Measurements from ENCODE around the gene PTH1R.
A peak's percentile ranks its signal among the peaks of the same experiment; 100 is the strongest.

The PTH1R gene

DNA sequence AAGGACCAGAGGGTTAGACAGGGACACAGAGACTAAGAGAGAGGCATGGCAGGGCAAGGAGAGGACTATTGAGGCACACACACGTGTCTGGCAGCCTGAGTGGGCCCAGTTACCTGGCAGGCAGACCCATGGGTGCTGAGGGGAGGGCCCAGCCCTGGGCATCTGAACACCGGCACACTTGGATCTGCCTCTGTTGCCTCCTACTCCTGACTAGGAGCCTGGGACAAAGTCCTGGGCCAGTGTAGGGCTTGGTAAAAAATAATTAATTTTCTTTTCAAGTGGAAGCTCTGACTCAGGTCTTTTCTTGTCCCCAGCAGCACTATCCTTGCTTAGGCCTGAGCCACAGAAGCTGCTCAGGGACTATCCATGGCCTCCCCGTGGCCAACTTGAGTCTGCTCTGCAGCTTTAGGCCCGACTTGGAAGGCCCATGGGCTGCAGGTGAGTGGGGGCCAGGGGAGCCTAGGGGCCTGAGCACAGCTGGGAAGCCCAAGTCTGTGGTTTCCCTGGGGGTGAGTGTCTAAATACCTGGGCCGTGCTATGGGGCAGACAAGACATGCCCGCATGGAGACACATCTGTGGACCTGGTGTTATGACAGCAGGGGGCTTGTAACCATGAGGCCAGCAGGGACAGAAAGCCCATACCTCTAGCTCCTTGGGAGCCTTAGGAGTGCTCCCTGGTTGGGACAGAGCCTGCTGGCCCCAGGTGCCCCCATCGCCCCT is at the start of gene PTH1R:
Gene PTH1R, plus strand, starts transcription at position 316 of the 720 bp plus-strand sequence. CDS start 5,839 bp downstream, outside the sequence.
- DNase-seq = no peak

DNA sequence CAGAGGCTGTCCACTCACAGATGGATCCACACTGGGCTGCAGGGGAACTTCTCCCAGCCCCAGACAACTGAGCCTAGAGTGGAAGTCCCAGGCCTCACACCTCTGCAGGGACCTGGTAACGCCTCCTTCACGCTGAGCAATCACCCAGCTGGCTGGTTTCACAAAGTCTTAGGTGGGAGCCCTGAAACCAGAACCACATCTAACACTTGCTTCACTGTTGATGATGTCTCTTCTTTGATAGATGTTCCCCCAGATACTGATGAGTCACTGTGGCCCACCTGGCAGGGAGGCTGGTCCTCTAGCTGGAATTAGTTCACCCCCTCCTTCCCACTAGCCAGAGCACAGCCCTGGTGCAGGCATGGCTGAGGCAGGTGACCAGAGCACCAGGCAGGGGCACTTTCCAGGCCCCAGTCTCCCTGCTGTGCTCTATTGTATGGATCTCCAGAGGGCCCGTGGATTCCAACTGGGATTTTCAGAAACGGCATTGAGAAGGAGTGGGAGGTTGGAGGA is 47.8 kb upstream of the PTH1R start:
- DNase-seq = no peak

DNA sequence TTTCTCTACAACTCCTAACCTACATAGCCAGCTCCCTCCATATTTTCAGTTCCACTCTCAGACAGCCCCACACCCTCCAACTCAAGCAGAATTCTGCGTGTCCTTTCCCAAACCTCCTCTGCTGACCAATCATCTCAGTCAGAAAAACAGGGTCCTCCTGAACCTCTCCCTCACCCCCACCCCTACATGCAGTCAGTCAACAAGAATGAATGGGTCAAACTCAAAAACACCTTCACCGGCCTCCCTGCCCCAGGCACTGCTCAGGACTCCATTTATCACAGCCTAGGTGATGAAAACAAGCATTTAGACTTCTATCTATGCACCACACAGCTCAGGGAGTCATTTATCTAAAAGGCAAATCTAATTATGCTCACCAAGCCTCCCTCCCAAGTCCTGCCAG is 46.7 kb upstream of the PTH1R start:
- no peak for DNase-seq

DNA sequence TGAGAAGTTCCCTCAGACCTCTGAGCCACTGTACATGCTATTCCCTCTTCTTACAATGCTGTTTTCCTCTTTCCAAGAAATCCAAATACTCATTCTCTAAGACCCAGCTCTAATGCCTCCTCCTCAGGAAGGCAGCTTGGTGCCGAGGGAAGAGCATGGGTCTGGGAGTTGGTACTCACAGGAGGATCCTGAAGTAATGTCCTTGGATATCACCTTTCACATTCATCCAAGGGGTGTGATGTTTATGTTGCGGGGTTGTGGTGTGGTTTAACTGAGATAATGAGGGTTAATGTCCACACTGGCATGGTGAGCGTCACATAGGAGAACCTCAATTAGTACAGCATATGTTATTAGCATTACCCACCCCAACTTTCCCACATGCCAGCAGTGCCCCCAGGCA is 46.2 kb upstream of the PTH1R start:
- DNase-seq = no peak

DNA sequence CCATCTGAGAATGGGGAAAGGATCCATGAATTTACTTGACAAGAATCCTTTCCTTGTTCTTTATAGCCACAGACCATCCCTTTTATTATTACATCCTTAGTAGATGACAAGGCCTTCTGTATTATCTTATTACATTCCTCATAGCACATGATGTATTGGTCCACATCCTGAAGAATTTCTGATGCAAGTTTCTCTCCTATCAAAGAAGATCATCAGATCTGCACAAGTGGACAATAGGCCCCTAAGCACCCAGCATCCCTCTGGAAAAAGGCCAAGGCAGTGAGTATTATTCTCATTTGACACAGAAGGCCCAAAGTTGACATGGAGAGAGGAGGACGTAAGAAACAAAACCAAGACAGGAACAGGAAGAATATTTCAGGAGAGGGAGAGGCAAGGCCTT is 45.7 kb upstream of the PTH1R start:
- no peak for DNase-seq

DNA sequence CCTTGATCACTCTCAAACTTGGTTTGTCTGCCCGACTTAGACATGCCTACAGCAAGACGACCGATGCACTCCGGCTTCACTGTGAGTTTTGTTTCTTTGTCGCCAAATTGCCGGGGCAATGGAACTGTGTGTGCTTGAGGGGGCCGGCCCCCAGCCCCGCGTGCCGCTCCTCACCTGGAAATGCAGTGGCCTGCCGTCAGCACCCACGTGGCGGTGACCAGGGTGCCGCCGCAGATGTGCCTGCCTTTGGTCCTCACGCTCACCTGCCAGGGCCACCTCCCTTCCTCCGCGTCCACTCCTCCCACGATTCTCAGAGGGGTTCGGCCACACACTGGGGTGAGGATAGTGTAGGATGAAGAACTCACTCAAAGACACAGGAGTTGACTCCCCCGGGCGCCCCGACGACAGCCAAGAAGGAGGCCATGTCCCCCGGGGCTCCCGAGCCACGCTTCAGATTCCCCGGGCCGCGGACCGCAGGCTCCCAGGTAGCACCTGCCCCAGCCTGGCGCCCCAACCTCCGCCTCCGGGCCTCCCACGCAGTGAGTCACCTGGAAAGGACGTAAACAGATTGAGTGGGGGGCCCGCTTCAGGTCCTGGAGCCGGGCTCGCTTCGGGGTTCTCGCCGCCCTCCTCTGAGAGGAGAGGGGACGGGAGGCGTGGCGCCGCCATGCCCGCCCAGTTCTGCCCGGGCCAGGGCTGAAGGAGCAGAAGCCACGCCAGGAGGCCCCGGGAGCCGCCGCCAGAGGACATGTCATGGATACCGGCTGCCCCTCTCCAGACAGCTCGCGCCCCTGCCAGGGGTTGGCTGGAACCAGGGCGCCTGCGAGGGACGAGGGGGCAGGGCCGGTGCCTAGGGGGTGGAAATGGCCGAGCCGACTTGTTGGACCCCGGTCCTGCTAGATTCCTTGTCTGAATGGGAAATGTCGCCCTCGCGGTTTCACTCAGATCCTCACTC is 43.9 kb upstream of the PTH1R start:
- DNase-seq = no peak

DNA sequence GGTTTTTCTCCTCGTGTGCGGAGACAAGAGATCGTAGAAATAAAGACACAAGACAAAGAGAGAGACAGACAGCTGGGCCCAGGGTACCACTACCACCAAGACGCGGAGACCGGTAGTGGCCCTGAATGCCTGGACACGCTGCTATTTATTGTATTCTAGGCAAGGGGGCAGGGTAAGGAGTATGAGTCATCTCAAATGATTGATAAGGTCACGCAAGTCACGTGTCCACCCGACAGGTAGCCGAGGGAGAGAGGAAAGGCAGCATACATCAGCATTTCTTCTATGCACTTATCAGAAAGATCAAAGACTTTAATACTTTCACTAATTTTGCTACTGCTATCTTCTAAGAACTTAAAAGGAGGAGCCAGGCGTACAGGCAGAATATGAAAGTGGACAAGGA is 42.5 kb upstream of the PTH1R start:
- no peak for DNase-seq

DNA sequence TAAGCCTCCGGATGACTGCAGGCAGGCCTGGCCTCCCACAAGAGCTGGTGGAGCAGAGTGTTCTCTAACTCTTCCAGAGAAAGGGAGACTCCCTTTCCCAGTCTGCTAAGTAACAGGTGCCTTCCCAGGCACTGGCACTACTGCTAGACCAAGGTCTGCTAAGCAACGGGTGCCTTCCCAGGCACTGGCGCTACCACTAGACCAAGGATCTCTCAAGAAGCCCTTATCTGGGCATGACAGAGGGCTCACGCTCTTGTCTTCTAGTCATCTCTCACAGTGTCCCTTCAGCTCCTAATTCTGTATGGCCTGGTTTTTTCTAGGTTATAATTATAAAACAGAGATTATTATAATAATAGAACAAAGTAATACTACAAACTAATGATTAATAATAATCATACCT is 42.0 kb upstream of the PTH1R start:
- no peak for DNase-seq

DNA sequence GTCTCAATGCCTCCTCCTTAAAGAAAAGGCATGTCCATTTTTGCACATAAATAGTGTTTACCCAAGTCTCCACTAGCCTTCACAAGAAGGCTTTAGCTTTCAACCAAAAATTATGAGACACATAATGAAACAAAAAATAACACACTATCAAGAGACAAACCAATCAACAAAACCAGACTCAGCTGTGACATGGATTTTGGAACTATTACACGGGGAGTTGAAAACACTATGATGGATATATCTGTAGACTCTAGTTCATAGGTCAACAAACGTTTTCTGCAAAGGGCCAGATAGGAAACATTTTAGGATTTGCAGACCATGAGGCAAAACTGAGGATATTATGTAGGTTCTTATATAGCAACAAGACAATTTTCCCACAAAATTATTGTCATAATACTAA is 39.2 kb upstream of the PTH1R start:
- DNase-seq = no peak

DNA sequence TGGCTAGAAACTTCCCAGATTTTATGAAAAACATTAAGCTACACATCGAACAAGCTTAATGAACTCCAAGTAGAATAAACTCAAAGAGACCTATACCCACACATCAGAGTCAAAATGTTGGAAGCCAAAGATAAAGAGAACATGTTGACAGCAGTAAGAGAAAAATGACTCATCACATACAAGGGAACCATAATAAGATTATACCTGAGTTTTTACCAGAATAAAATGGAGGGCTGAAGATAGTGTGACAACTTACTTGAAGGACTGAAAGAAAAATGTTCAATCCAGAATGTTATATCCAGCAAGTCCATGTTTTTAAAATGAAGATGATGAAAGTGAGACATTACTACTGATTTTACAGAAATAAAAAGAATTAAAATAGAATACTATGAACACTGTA is 37.0 kb upstream of the PTH1R start:
- DNase-seq = no peak

DNA sequence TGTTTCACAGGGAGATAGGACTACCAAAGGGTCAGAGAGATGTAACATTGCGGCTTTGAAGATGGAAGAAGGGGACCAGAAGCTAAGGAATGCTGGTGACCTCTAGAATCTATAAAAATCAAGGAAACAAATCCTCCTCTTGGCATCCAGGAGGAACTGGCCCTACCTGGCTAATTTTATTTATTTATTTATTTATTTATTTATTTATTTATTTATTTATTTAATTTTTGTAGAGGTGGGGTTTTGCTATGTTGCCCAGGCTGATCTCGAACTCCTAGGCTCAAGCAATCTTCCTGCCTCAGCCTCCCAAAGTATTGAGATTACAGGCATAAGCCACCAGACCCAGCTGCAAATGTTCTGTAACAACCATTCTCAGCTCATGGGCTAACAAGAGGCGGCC is 34.0 kb upstream of the PTH1R start:
- DNase-seq = no peak

DNA sequence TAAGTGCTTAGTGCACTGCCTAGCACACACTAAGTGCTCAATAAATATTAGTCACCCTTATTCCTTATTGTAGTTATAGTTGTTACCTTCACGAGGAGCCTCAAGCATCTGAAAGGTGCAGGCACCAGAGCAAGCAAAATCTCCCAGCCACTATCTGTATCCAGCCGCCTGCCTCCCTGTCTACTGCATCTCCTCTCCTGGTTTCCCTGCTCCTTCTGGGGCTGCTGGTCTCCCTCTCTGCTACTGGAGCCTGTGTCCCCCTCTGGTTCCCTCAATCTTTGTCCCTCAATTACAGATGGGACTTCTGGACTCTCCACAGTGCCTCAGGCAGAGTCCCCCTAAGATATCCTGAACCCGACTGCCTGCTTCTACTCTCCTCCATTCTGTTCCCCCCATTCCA is 33.1 kb upstream of the PTH1R start:
- DNase-seq = no peak

DNA sequence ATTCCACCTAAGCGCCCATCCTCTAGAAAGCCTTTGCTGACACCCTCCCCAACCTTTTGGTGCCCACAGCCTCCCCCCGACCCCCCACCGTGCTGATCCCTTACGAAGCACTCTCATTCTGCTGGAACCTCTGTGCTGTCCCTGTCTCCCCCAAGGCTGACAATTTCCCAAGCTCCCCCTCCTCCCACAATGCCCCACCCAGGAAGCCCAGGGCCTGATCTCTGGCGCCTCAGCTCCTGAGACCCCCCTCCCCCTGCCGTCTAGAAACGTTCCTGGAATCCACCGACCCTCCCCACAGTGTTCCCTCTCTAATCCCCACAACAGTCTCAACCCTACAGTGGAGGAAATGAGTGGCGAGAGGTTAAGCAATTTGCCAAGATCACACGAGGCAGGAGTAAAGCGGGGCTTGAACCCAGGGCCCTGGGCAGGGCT is 32.6 kb upstream of the PTH1R start:
- no peak for DNase-seq

DNA sequence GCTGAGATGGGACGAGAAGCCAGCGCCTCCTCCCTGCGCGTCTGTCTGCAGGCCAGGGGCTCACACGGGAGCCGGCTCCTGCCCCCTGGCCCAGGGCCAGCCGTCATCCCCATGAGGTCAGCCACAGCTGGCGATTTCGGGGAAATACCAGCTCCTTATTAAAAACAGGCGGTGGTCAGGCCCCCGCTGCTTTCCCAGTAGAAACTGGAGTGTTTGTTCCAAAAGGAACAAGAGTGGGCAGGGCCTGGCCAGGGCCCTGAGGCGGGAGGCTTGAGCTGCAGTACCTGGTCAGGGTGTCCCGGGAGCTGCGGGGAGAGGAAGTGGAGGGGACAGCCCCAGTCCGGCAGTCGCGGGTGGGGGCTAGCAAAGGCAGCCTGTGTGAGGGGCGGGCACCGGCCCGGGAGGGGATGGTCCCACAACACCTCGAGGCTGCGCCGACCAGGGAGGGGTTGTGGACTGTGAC is 32.1 kb upstream of the PTH1R start:
- peak; percentile 27 for DNase-seq

DNA sequence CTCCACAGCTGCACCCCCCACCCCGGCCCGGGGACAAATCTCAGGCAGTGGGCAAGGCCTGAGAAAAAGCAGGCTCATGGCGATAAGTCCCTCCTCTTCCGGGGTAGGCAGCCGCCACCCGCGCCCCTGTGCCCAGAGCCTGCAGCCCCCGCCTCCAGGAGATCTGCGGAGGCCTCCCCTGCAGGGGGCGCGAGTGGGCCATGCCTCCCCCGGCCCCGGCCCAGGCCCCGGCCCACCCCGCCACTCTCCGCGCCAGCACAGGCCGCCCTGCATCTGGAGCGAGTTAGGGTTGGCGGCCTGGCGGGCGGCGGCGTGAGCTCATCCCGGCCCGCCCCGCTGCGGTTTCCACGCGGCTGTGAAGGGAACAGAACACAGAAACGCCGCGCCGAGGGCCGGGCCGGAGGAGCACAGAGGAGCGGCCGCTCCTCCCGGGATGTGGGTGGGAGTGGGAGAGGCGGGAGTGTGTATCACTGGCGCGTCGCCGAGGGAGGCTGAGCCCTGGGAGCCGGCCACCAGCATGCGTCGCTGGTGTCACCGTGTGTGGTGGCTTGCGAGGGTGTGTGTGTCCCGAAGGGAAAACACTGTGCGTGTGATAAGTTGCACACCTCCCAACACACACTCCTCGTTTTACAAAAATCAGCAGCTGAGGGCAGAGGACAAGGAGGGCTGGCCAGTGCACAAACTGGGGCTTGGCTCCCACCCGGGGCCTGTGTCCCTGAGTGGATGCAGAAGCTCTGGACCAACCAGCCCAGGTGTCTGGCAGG is 31.5 kb upstream of the PTH1R start:
- peak; percentile 56 for DNase-seq

DNA sequence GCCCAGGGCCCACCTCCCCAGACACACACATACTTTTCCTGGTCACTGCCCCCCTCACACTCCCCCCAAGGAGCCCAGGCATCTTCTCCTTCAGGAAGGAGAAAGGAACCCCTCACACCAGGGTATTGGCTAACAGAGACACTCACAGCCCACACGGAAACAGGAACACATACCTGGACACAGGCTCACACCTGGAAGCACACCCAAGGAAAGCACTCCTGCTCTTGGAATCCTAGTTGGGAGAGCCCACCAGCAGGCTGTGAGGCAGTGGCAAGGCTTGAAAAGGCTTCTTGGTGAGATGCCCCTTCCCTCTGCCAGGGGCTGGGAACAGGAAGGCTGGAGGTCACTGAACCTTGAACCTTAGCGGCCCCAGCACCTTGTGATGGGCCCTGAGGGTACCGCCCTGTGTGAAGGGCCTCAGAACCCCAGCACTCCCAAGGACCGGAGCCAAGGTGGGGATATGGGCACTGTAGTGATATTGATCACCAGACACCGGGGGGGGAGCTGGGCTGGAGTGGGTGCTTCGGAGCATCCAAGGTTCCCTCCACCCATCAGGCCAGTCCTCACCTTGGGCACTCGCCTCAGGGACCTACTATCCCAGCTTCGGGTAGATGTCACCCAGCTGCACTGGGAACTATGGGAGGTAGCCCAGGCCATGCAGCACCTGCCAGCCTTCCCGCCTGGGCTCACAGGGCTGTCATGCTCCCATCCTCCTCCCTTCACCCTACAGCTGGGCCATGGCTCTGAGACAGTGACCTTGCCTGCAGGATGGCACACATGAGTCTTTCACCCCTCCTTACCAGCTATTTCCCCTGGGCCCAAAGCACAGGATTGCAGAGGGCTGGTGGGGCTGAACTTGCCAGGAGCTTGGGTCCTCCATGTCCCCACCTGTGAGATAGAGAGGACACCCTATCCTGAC is 30.6 kb upstream of the PTH1R start:
- no peak for DNase-seq

DNA sequence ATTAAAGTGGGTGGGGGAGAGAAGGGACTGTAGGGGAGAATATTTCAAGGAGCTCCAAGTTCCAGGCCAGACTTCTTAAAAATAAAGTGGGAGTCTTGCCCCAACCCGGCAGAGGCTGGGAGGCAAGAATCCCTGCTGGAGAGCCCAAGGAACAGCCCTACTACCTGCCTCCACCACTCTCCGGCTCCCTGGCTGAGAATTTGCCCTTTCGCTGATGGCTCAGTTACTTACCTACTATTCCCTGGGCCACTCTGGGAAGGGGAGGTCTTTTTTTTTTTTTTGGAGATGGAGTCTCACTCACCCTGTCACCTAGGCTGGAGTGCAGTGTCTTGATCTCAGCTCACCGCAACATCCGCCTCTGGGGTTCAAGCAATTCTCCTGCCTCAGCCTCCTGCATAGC is 29.8 kb upstream of the PTH1R start:
- no peak for DNase-seq

DNA sequence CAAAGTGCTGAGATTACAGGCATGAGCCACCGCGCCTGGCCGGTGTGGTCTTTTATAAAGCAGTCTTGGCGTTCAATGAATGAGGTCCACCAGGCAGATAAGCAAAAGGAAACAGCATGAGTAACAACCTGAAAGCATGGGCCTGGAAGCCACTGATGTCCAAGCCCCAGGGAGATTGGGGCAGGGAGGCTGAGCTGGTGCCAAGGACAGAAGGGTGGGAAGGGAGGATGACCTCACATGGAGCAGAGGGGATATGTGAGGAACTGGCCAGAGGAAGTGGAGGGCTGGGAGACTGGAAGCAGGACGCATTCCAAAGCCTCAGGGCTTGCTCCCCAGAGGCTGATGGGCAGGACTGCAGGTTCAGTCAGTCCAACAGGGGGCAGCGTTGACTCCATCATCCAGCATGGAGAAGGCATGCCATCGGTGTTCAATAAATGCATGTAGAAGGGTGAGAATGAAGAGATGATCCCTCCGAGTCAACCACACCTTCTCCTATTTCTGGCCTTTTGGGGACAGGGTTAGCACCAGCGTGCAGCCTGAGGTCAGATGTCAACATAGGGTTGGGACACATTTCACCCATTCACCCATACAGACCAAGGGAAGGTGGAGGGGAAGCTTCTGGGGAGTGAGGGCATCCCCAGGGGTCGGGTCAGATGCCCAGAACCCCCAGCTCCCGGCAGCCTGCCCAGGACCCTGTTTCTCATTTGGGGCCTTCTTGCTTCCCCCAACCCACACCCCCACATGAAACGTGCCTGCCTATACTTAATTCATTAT is 29.1 kb upstream of the PTH1R start:
- DNase-seq = peak; percentile 35

DNA sequence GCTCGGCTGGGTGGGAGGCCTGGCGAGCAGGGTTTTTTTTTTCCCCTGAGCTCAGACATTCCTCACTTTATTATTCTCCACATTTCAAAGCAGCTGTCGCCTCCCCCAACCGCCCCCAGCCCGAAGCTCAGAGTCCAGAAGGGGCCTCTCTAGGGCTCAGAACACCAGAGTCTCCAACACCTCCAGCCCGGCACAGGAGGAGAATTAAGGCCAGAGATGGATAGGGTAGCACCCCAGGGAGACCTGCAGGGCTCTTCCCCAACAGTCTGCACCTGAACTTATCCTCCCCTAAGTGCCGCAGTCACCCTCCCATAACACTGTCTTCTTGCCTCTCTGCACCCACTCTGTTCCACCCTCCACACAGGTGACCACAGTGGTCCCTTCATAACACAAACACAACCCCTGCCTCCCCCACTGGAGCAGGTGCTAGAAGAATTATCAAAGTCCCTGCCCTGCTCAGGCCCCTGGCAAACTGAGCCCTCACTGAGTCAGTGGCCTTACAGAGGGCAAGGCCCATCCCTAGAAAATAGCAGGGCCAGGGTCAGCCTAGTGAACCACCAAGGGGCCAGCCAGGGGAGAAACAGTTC is 28.4 kb upstream of the PTH1R start:
- no peak for DNase-seq

DNA sequence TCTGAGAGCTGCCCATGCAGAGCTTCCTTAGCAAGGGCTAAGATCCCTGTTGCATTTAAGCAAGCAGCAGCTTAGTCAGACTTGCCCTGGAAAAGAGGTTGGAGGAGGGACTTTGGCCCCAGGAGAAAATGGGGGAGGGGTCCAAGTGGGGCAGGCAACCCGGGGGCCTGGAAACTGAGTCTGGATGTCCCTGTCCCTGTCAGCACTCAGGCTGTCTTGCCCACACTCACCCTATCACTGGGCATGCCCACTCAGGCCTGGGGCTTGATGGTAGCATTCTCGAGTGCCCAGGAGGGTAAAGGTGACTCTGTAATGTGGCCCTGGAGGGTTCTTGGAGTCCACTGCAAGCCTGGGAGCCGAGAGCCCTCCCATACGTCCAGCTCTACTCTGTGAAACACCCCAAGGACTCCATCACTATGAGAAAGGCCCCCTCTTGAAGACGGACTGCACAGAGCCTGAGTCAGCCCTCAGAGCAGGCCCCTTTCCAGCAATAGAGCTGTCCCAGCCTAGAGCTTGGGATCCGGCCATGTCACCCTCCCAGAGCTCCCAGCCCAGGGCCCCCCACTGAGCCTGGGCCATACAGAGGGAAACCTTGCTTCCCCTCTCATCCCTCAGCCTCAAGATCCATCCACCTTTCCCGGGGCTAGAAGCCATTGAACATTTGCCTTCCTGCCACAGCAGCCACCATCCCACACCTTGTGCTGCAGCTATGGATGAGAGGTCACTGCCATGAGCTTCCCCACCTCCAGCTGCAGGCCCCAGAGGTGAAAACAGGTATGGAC is 27.6 kb upstream of the PTH1R start:
- no peak for DNase-seq
